ENCODE results near the gene IGSF3. TPM values are rescaled to one million over a fixed set of nuclear protein-coding genes. Genes with fewer than 3 reads are reported as not detected.
"Not testable (repeated sequence)": the region's sequence is repeated elsewhere in the genome, so short reads cannot be mapped to it uniquely, and the experiment has no call there.

The IGSF3 gene
- total and polyA plus RNA-seq, 7 donors, result 0.34 to 1.2 (median 0.49) TPM

- ATAC-seq, result no peak
- H3K27ac ChIP-seq, result no peak overlapping the region
- no peak for DNase-seq
- H3K4me1 ChIP-seq, result no peaks in the 10 kb centered on the region
- WGBS, 3 donors, result 86 to 93% (median 87%) methylated on average over 4 of the region's 4 CpGs
- H3K9me3 ChIP-seq, result no peaks in the 10 kb centered on the region
- intact Hi-C loops (cut with DNase I), result no loop called here
- no peak for TF ChIP-seq CTCF (IDR thresholded peaks at IDR 0.05)
- H3K4me3 ChIP-seq, result no peak overlapping the region
- no peaks in the 10 kb centered on the region for H3K36me3 ChIP-seq (ENCODE audit: insufficient read depth in 1 of 2, low read depth in 1 of 2)
- peaks cover 0 to 2% (median 0%) of the 10 kb centered on the region in 3 donors for H3K27me3 ChIP-seq (ENCODE audit: insufficient read depth in 3 of 3, low read length in 2 of 3)
These were observed 39.1 kb downstream of the IGSF3 start for GRCh38 chr1:116628448-116628847.

GRCh38 chr1:116627357-116627756 is 40.2 kb downstream of the IGSF3 start:
- intact Hi-C loops (cut with DNase I); H3K9me3 ChIP-seq; ATAC-seq; H3K27me3 ChIP-seq (ENCODE audit: insufficient read depth in 3 of 3, low read length in 2 of 3); DNase-seq; H3K4me3 ChIP-seq; H3K36me3 ChIP-seq (ENCODE audit: insufficient read depth in 1 of 2, low read depth in 1 of 2); H3K4me1 ChIP-seq; H3K27ac ChIP-seq: not testable (repeated sequence)
- 77 to 79% (median 77%) methylated on average over 7 of the region's 7 CpGs for WGBS, 3 donors

GRCh38 chr1:116626915-116627314 is 40.6 kb downstream of the IGSF3 start:
- intact Hi-C loops (cut with DNase I), result not testable (repeated sequence)

GRCh38 chr1:116625155-116625554 is 42.4 kb downstream of the IGSF3 start:
- H3K4me3 ChIP-seq; H3K9me3 ChIP-seq; H3K27me3 ChIP-seq (ENCODE audit: insufficient read depth in 3 of 3, low read length in 2 of 3); DNase-seq; H3K27ac ChIP-seq; ATAC-seq; H3K36me3 ChIP-seq (ENCODE audit: insufficient read depth in 1 of 2, low read depth in 1 of 2); H3K4me1 ChIP-seq; intact Hi-C loops (cut with DNase I): not testable (repeated sequence)
- 63 to 78% (median 72%) methylated on average over 5 of the region's 5 CpGs for WGBS, 3 donors

More at GRCh38 chr1:116626915-116627314, 40.6 kb downstream of the IGSF3 start:
- not testable (repeated sequence) for H3K27me3 ChIP-seq (ENCODE audit: insufficient read depth in 3 of 3, low read length in 2 of 3); H3K4me1 ChIP-seq; H3K9me3 ChIP-seq; H3K36me3 ChIP-seq (ENCODE audit: insufficient read depth in 1 of 2, low read depth in 1 of 2); ATAC-seq; DNase-seq; H3K4me3 ChIP-seq; H3K27ac ChIP-seq
- 48 to 67% (median 50%) methylated on average over 7 of the region's 7 CpGs for WGBS, 3 donors

- TF ChIP-seq CTCF (IDR thresholded peaks at IDR 0.05), result no peak
These were observed 43.5 kb downstream of the IGSF3 start for GRCh38 chr1:116624040-116624439.

GRCh38 chr1:116622496-116622895 is 45.0 kb downstream of the IGSF3 start:
- H3K4me1 ChIP-seq; H3K27me3 ChIP-seq (ENCODE audit: insufficient read depth in 3 of 3, low read length in 2 of 3); H3K36me3 ChIP-seq (ENCODE audit: insufficient read depth in 1 of 2, low read depth in 1 of 2); H3K4me3 ChIP-seq; intact Hi-C loops (cut with DNase I); H3K9me3 ChIP-seq; DNase-seq; H3K27ac ChIP-seq; ATAC-seq: not testable (repeated sequence)
- WGBS, 3 donors, result 79 to 83% (median 81%) methylated on average over 2 of the region's 2 CpGs

More at GRCh38 chr1:116624040-116624439, 43.5 kb downstream of the IGSF3 start:
- H3K4me3 ChIP-seq, result no peak overlapping the region
- WGBS, 3 donors, result 81 to 97% (median 86%) methylated on average over 7 of the region's 7 CpGs
- H3K27ac ChIP-seq, result no peak overlapping the region
- H3K27me3 ChIP-seq (ENCODE audit: insufficient read depth in 3 of 3, low read length in 2 of 3), result peaks cover 0 to 2% (median 0%) of the 10 kb centered on the region in 3 donors
- intact Hi-C loops (cut with DNase I), result no loop called here
- no peak for ATAC-seq
- H3K36me3 ChIP-seq (ENCODE audit: insufficient read depth in 1 of 2, low read depth in 1 of 2), result no peaks in the 10 kb centered on the region
- H3K9me3 ChIP-seq, result no peaks in the 10 kb centered on the region
- no peaks in the 10 kb centered on the region for H3K4me1 ChIP-seq
- DNase-seq, result no peak

- H3K36me3 ChIP-seq (ENCODE audit: insufficient read depth in 1 of 2, low read depth in 1 of 2); H3K4me1 ChIP-seq; ATAC-seq; H3K27ac ChIP-seq; intact Hi-C loops (cut with DNase I); H3K27me3 ChIP-seq (ENCODE audit: insufficient read depth in 3 of 3, low read length in 2 of 3); DNase-seq; H3K4me3 ChIP-seq; H3K9me3 ChIP-seq: not testable (repeated sequence)
- 89 to 92% (median 90%) methylated on average over 2 of the region's 2 CpGs for WGBS, 3 donors
These were observed 45.8 kb downstream of the IGSF3 start for GRCh38 chr1:116621756-116622155.

GRCh38 chr1:116620392-116620791 is 47.1 kb downstream of the IGSF3 start:
- H3K36me3 ChIP-seq (ENCODE audit: insufficient read depth in 1 of 2, low read depth in 1 of 2); DNase-seq; H3K27me3 ChIP-seq (ENCODE audit: insufficient read depth in 3 of 3, low read length in 2 of 3); intact Hi-C loops (cut with DNase I); H3K27ac ChIP-seq; H3K4me1 ChIP-seq; H3K9me3 ChIP-seq; H3K4me3 ChIP-seq; ATAC-seq: not testable (repeated sequence)
- WGBS, 3 donors, result 97 to 100% (median 98%) methylated on average over 3 of the region's 3 CpGs

- DNase-seq; intact Hi-C loops (cut with DNase I); H3K4me1 ChIP-seq; H3K27me3 ChIP-seq (ENCODE audit: insufficient read depth in 3 of 3, low read length in 2 of 3); H3K27ac ChIP-seq; H3K36me3 ChIP-seq (ENCODE audit: insufficient read depth in 1 of 2, low read depth in 1 of 2); H3K9me3 ChIP-seq; ATAC-seq; H3K4me3 ChIP-seq: not testable (repeated sequence)
- WGBS, 3 donors, result 36 to 55% (median 37%) methylated on average over 4 of the region's 4 CpGs
These were observed 48.4 kb downstream of the IGSF3 start for GRCh38 chr1:116619106-116619505.

GRCh38 chr1:116617808-116618207 is 49.7 kb downstream of the IGSF3 start:
- H3K4me1 ChIP-seq; H3K4me3 ChIP-seq; ATAC-seq; H3K9me3 ChIP-seq; H3K36me3 ChIP-seq (ENCODE audit: insufficient read depth in 1 of 2, low read depth in 1 of 2); H3K27ac ChIP-seq; H3K27me3 ChIP-seq (ENCODE audit: insufficient read depth in 3 of 3, low read length in 2 of 3); intact Hi-C loops (cut with DNase I); DNase-seq: not testable (repeated sequence)
- WGBS, 3 donors, result 33 to 59% (median 58%) methylated on average over 5 of the region's 5 CpGs

All from psoas muscle (tissue), 8 donors.